Activated CD8-positive, alpha-beta T cell treated with anti-CD3 and anti-CD28 coated beads, Interleukin-2, amount 10 ng/mL, durations not matched to agents 7 days and 5 days (primary cell): Measurements from ENCODE around the gene KRTAP4-12. TPM values are rescaled to one million over a fixed set of nuclear protein-coding genes. Genes with fewer than 3 reads are reported as not detected.

ENCODE experiments used
- ATAC-seq: fragments of 150-1000 bp; cut with Tn5 transposase; one replicate; pipeline ENCODE4 v1.10.0; 2021; ENCODE audit warnings: moderate library complexity
- CTCF ChIA-PET: fragments of 350-600 bp; sonication (Branson Sonifier 250); formaldehyde crosslinking; loops from one replicate; lab custom pipeline; 2021; ENCODE audit warnings: antibody characterized with exemption; lab: Charles Lee
- POLR2A ChIA-PET: fragments of 350-600 bp; sonication (Branson Sonifier 250); formaldehyde crosslinking; loops from one replicate; lab custom pipeline; 2021; ENCODE audit warnings: antibody characterized with exemption; lab: Charles Lee
- DNase-seq: peaks from one replicate; pipeline ENCODE4 v3.0.0-alpha.2; 2020
- H3K27ac Mint-ChIP-seq: one replicate; pipeline ENCODE4 v1.8.0; 2021; ENCODE audit warnings: mild to moderate bottlenecking, mixed read lengths
- H3K27me3 Mint-ChIP-seq: one replicate; pipeline ENCODE4 v1.8.0; 2021; ENCODE audit warnings: low read depth, mixed read lengths
- H3K36me3 Mint-ChIP-seq: one replicate; pipeline ENCODE4 v1.8.0; 2021; ENCODE audit warnings: low read depth, mixed read lengths
- H3K4me1 Mint-ChIP-seq: one replicate; pipeline ENCODE4 v1.8.0; 2021; ENCODE audit warnings: low read depth, mixed read lengths
- H3K4me3 Mint-ChIP-seq: one replicate; pipeline ENCODE4 v1.8.0; 2021; ENCODE audit warnings: mild to moderate bottlenecking, mixed read lengths
- H3K9me3 Mint-ChIP-seq: one replicate; pipeline ENCODE4 v1.8.0; 2022; ENCODE audit warnings: mixed read lengths; ENCODE audit not compliant: insufficient read depth
- total RNA-seq, 2 experiments: library from RNA; stranded (reverse); gene quantifications; one replicate each; pipeline ENCODE4 v1.2.3, GENCODE V29; 2021

The KRTAP4-12 gene
- total RNA-seq, 2 experiments from 2014 or later: not detected

DNA sequence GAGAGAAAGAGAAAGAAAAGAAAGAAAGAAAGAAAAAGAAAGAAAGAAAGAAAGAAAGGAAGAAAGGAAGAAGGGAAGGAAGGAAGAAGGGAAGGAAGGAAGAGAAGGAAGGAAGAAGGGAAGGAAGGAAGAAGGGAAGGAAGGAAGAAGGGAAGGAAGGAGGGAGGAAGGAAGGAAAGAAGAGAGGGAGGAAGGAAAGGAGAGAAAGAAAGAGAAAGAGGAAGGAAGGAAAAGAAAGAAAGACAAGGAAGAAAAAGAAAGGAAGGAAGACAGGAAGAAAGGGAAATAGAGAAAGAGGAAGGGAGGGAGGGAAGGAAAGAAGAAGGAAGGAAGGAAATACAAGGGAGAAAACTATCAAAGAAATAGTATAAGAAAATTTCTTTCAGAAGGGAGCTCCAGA is 47.2 kb downstream of the KRTAP4-12 start:
- Mint-ChIP-seq H3K9me3 (no peaks in the 10 kb centered on the region), H3K4me3 (no peak overlapping the region), H3K27me3 (peaks cover 14% of the 10 kb centered on the region), H3K36me3 (no peaks in the 10 kb centered on the region), H3K27ac (no peak overlapping the region), H3K4me1 (no peaks in the 10 kb centered on the region)
- CTCF ChIA-PET: no interaction called here
- ATAC-seq (no peak), DNase-seq (no peak)
- POLR2A ChIA-PET: no interaction called here

DNA sequence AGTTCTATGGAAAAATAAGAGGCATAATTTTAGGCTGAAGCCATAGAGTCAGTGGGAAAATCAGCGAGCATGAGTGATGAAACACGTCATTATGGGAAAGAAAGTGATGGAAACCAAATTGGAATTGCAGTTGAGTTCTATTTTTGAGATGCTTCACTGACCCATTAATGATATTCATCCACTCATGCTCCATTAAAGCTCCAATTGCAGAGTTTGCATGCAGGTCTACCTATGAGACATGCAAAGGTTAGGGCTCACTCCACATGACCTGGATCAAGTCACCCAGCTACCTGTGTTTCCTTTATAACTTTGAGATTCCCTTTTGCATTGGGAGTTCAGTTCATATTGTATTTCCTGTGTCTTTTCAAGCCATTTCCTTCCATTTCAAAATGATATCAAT is 50.3 kb downstream of the KRTAP4-12 start:
- no peak for ATAC-seq
- Mint-ChIP-seq H3K4me3 (no peak overlapping the region), H3K36me3 (no peaks in the 10 kb centered on the region), H3K9me3 (no peaks in the 10 kb centered on the region), H3K4me1 (peaks cover 2% of the 10 kb centered on the region), H3K27ac (no peak overlapping the region), H3K27me3 (peaks cover 12% of the 10 kb centered on the region)
- ChIA-PET POLR2A (interaction anchor here (0.6 kb wide), 1 partner anchor 295 kb away, joined by 3 read pairs; no protein-coding TSS in a partner anchor), CTCF (interaction anchor here (1.1 kb wide), 1 partner anchor 115 kb away, joined by 3 read pairs; no protein-coding TSS in a partner anchor)
- no peak for DNase-seq

Other genes with a start within 250 kb of the KRTAP4-12 start
- not detected for gene KRT20, start 238.9 kb downstream of the KRTAP4-12 start, total RNA-seq
- gene KRT23, start 186.5 kb downstream of the KRTAP4-12 start, total RNA-seq: not detected
- not detected for gene KRT39, start 157.2 kb downstream of the KRTAP4-12 start, total RNA-seq
- gene KRT40, start 139.9 kb downstream of the KRTAP4-12 start, total RNA-seq: not detected
- gene KRTAP3-3, start 130.0 kb downstream of the KRTAP4-12 start, total RNA-seq: not detected
- not detected for gene KRTAP3-2, start 124.3 kb downstream of the KRTAP4-12 start, total RNA-seq
- not detected for gene KRTAP3-1, start 115.1 kb downstream of the KRTAP4-12 start, total RNA-seq
- not detected for gene KRTAP1-5, start 97.0 kb downstream of the KRTAP4-12 start, total RNA-seq
- gene KRTAP1-4, start 94.0 kb downstream of the KRTAP4-12 start, total RNA-seq: not detected
- not detected for gene KRTAP1-3, start 89.3 kb downstream of the KRTAP4-12 start, total RNA-seq
- gene KRTAP1-1, start 82.7 kb downstream of the KRTAP4-12 start, total RNA-seq: not detected
- gene KRTAP2-1, start 76.9 kb downstream of the KRTAP4-12 start, total RNA-seq: not detected
- not detected for gene KRTAP2-2, start 69.0 kb downstream of the KRTAP4-12 start, total RNA-seq
- gene KRTAP2-3, start 64.1 kb downstream of the KRTAP4-12 start, total RNA-seq: not detected
- gene KRTAP2-4, start 58.3 kb downstream of the KRTAP4-12 start, total RNA-seq: not detected
- not detected for gene KRTAP4-7, start 40.0 kb downstream of the KRTAP4-12 start, total RNA-seq
- not detected for gene KRTAP4-8, start 26.0 kb downstream of the KRTAP4-12 start, total RNA-seq
- not detected for gene KRTAP4-16, start 22.0 kb downstream of the KRTAP4-12 start, total RNA-seq
- gene KRTAP4-9, start 18.8 kb downstream of the KRTAP4-12 start, total RNA-seq: not detected
- gene KRTAP4-11, start 5.8 kb downstream of the KRTAP4-12 start, total RNA-seq: not detected
- gene KRTAP4-6, start 16.4 kb upstream of the KRTAP4-12 start, total RNA-seq: not detected
- not detected for gene KRTAP4-5, start 25.6 kb upstream of the KRTAP4-12 start, total RNA-seq
- gene KRTAP4-4, start 36.6 kb upstream of the KRTAP4-12 start, total RNA-seq: not detected
- gene KRTAP4-3, start 44.0 kb upstream of the KRTAP4-12 start, total RNA-seq: not detected
- not detected for gene KRTAP4-2, start 54.0 kb upstream of the KRTAP4-12 start, total RNA-seq
- not detected for gene KRTAP4-1, start 60.7 kb upstream of the KRTAP4-12 start, total RNA-seq
- not detected for gene KRTAP9-1, start 65.7 kb upstream of the KRTAP4-12 start, total RNA-seq
- gene KRTAP9-2, start 102.5 kb upstream of the KRTAP4-12 start, total RNA-seq: not detected
- gene KRTAP9-3, start 108.3 kb upstream of the KRTAP4-12 start, total RNA-seq: not detected
- not detected for gene KRTAP9-8, start 113.8 kb upstream of the KRTAP4-12 start, total RNA-seq
- not detected for gene KRTAP9-4, start 125.5 kb upstream of the KRTAP4-12 start, total RNA-seq
- gene KRTAP9-9, start 131.2 kb upstream of the KRTAP4-12 start, total RNA-seq: not detected
- gene KRTAP9-6, start 141.2 kb upstream of the KRTAP4-12 start, total RNA-seq: not detected
- not detected for gene KRTAP9-7, start 151.5 kb upstream of the KRTAP4-12 start, total RNA-seq
- gene KRTAP29-1, start 178.7 kb upstream of the KRTAP4-12 start, total RNA-seq: not detected
- gene KRTAP16-1, start 185.1 kb upstream of the KRTAP4-12 start, total RNA-seq: not detected
- not detected for gene KRTAP17-1, start 191.5 kb upstream of the KRTAP4-12 start, total RNA-seq
- not detected for gene KRT33A, start 226.6 kb upstream of the KRTAP4-12 start, total RNA-seq
- gene KRT33B, start 245.6 kb upstream of the KRTAP4-12 start, total RNA-seq: not detected